H1 (cell line): Measurements from ENCODE around the gene TBC1D26. TPM values are rescaled to one million over a fixed set of nuclear protein-coding genes. Genes with fewer than 3 reads are reported as not detected.
"Not testable (repeated sequence)": the region's sequence is repeated elsewhere in the genome, so short reads cannot be mapped to it uniquely, and the experiment has no call there.

Experiments
- CTCF ChIA-PET: fragments of 300-600 bp; sonication (Branson Sonifier 250); formaldehyde crosslinking; loops from one replicate; lab custom pipeline; 2021; ENCODE audit not compliant: partially characterized antibody; lab: Charles Lee
- POLR2A ChIA-PET: fragments of 300-600 bp; sonication (Branson Sonifier 250); formaldehyde crosslinking; loops from one replicate; lab custom pipeline; 2021; ENCODE audit warnings: inconsistent platforms; ENCODE audit not compliant: partially characterized antibody; lab: Charles Lee
- DNase-seq, 2 experiments: peaks; one replicate each; pipeline versions ENCODE4 v3.0.0 to v3.0.0-alpha.2; 2010 to 2022; ENCODE audit warnings: low spot score in 2 of 2, low read depth in 1 of 2, mixed read lengths in 1 of 2
- FAIRE-seq: peaks from 2 replicates; lab custom pipeline; 2011; peaks lifted over from hg19 to GRCh38; lab: Jason Lieb, UNC
- H2AFZ ChIP-seq: 2 replicates; pipeline ENCODE4 v1.8.1; 2012; ENCODE audit warnings: low read length, inconsistent platforms
- H2AK5ac ChIP-seq: 2 replicates; pipeline ENCODE4 v1.6.1; 2013; ENCODE audit warnings: low read depth, low read length
- H2BK120ac ChIP-seq: replicated peaks from 2 replicates; pipeline ENCODE3; 2013; ENCODE audit warnings: low read depth, low read length, inconsistent platforms
- H2BK12ac ChIP-seq: 2 replicates; pipeline ENCODE4 v1.6.1; 2013; ENCODE audit warnings: low read depth, low read length
- H2BK15ac ChIP-seq: 2 replicates; pipeline ENCODE4 v1.6.1; 2013; ENCODE audit warnings: low read length
- H2BK20ac ChIP-seq: 2 replicates; pipeline ENCODE4 v1.6.1; 2013; ENCODE audit warnings: low read length
- H2BK5ac ChIP-seq: 2 replicates; pipeline ENCODE4 v1.6.1; 2013; ENCODE audit warnings: low read depth, low read length
- H3K14ac ChIP-seq: 2 replicates; pipeline ENCODE4 v1.6.1; 2013; ENCODE audit warnings: inconsistent platforms; ENCODE audit not compliant: insufficient read length
- H3K18ac ChIP-seq: 2 replicates; pipeline ENCODE4 v1.6.1; 2013; ENCODE audit warnings: low read length; ENCODE audit errors: extremely low read depth
- H3K23ac ChIP-seq: 2 replicates; pipeline ENCODE4 v1.6.1; 2013; ENCODE audit warnings: inconsistent platforms; ENCODE audit not compliant: insufficient read length
- H3K23me2 ChIP-seq: 2 replicates; pipeline ENCODE4 v1.6.1; 2013; ENCODE audit warnings: low read depth, low read length
- H3K27ac ChIP-seq: 2 replicates; pipeline ENCODE4 v1.6.1; 2011; ENCODE audit warnings: low read depth, low read length, inconsistent platforms
- H3K27me3 ChIP-seq, 4 experiments: replicated peaks in 1 of 4; 1 replicate in 1 of 4; 2 replicates in 3 of 4; pipeline versions ENCODE4 v1.6.1 to v1.8.1; 2011 to 2013; ENCODE audit warnings: low read length in 3 of 4, mild to moderate bottlenecking in 3 of 4, inconsistent platforms in 2 of 4, mixed read lengths in 2 of 4, moderate library complexity in 1 of 4; ENCODE audit not compliant: control insufficient read depth in 3 of 4, insufficient read depth in 3 of 4; ENCODE audit errors: extremely low read depth in 1 of 4
- H3K36me3 ChIP-seq, 4 experiments: 2 replicates each; pipeline versions ENCODE4 v1.6.1 to v1.8.1; 2011 to 2013; ENCODE audit warnings: mild to moderate bottlenecking in 4 of 4, low read length in 3 of 4, moderate library complexity in 2 of 4, control low read depth in 1 of 4, inconsistent platforms in 1 of 4; ENCODE audit not compliant: insufficient read depth in 4 of 4, control insufficient read depth in 2 of 4
- H3K4ac ChIP-seq: replicated peaks from 2 replicates; pipeline ENCODE3; 2013; ENCODE audit warnings: low read length, low read depth, mixed read lengths, inconsistent platforms; ENCODE audit not compliant: insufficient read length
- H3K4me1 ChIP-seq, 4 experiments: replicated peaks in 1 of 4; 1 replicate in 1 of 4; 2 replicates in 3 of 4; pipeline versions ENCODE4 v1.6.1 to v1.8.1; 2011 to 2013; ENCODE audit warnings: low read length in 3 of 4, inconsistent platforms in 2 of 4, mixed read lengths in 1 of 4; ENCODE audit not compliant: insufficient read depth in 4 of 4, control insufficient read depth in 3 of 4
- H3K4me2 ChIP-seq, 2 experiments: 2 replicates each; pipeline versions ENCODE4 v1.6.1 to v1.8.1; 2011 to 2013; ENCODE audit warnings: low read depth in 2 of 2, low read length in 2 of 2, control low read depth in 1 of 2, inconsistent platforms in 1 of 2, mild to moderate bottlenecking in 1 of 2; ENCODE audit not compliant: insufficient read depth in 1 of 2
- H3K4me3 ChIP-seq, 4 experiments: fragments of 200-600, 300-600 bp in 1 of 4; sonication (generic), shearing (Covaris generic), sonication (Bioruptor Twin) in 1 of 4; 2 replicates each; pipeline versions ENCODE4 v1.5.1 to v1.8.1; 2011 to 2016; ENCODE audit warnings: low read length in 4 of 4, low read depth in 3 of 4, control low read depth in 2 of 4, inconsistent platforms in 2 of 4, mild to moderate bottlenecking in 2 of 4, mixed read lengths in 1 of 4, moderate library complexity in 1 of 4; ENCODE audit not compliant: insufficient read depth in 2 of 4; ENCODE audit errors: extremely low read depth in 1 of 4
- H3K56ac ChIP-seq: replicated peaks from 2 replicates; pipeline ENCODE3; 2013; ENCODE audit warnings: low read depth, mild to moderate bottlenecking, mixed read lengths, low read length, inconsistent platforms; ENCODE audit not compliant: insufficient read length
- H3K79me1 ChIP-seq: 2 replicates; pipeline ENCODE4 v1.6.1; 2013; ENCODE audit warnings: low read depth, low read length, control low read depth
- H3K79me2 ChIP-seq, 2 experiments: 2 replicates each; pipeline versions ENCODE4 v1.6.1 to v1.8.1; 2012 to 2013; ENCODE audit warnings: low read length in 2 of 2, mild to moderate bottlenecking in 2 of 2, inconsistent platforms in 1 of 2; ENCODE audit not compliant: insufficient read depth in 2 of 2, control insufficient read depth in 1 of 2
- H3K9ac ChIP-seq, 4 experiments: replicated peaks in 1 of 4; 1 replicate in 1 of 4; 2 replicates in 3 of 4; pipeline versions ENCODE4 v1.6.1 to v1.8.1; 2011 to 2013; ENCODE audit warnings: low read depth in 3 of 4, low read length in 3 of 4, control low read depth in 2 of 4, mild to moderate bottlenecking in 2 of 4, moderate library complexity in 2 of 4, inconsistent platforms in 1 of 4; ENCODE audit errors: extremely low read depth in 1 of 4
- H3K9me3 ChIP-seq, 2 experiments: 2 replicates each; pipeline versions ENCODE4 v1.6.1 to v1.8.1; 2012 to 2013; ENCODE audit warnings: mild to moderate bottlenecking in 2 of 2, moderate library complexity in 2 of 2, control low read depth in 1 of 2, inconsistent platforms in 1 of 2, low read depth in 1 of 2, low read length in 1 of 2, mixed read lengths in 1 of 2; ENCODE audit not compliant: insufficient read depth in 2 of 2
- H4K20me1 ChIP-seq, 2 experiments: replicated peaks in 1 of 2; 2 replicates each; pipeline versions ENCODE3 to v1.8.1; 2011 to 2013; ENCODE audit warnings: inconsistent platforms in 2 of 2, low read length in 2 of 2, mild to moderate bottlenecking in 1 of 2; ENCODE audit not compliant: insufficient read depth in 2 of 2, control insufficient read depth in 1 of 2
- H4K5ac ChIP-seq: 2 replicates; pipeline ENCODE4 v1.6.1; 2013; ENCODE audit warnings: low read length, low read depth, mixed read lengths, inconsistent platforms; ENCODE audit not compliant: insufficient read length
- H4K8ac ChIP-seq: 2 replicates; pipeline ENCODE4 v1.8.0; 2013; ENCODE audit warnings: mild to moderate bottlenecking, moderate library complexity, low read length, inconsistent platforms; ENCODE audit not compliant: insufficient read depth; ENCODE audit errors: extremely low read depth
- H4K91ac ChIP-seq: replicated peaks from 2 replicates; pipeline ENCODE3; 2013; ENCODE audit warnings: low read length, mixed read lengths, inconsistent platforms; ENCODE audit not compliant: insufficient read length
- CHD1 ChIP-seq: IDR thresholded peaks from 2 replicates; pipeline ENCODE4 v1.6.1; 2012; ENCODE audit warnings: low read depth, low read length, improper control_type of control experiment
- WGBS, 2 experiments: shearing (Covaris generic) in 1 of 2; methylation state at CpG; one replicate each; pipeline versions ENCODE4 v1.1.6 to v1.1.7; 2013 to 2015; ENCODE audit warnings: low lambda C conversion rate in 2 of 2, mixed read lengths in 2 of 2, inconsistent platforms in 1 of 2, low coverage in 1 of 2, missing lambda C conversion rate in 1 of 2; ENCODE audit not compliant: insufficient replicate concordance in 2 of 2, insufficient coverage in 1 of 2, insufficient read length in 1 of 2; ENCODE audit errors: extremely low coverage in 1 of 2, missing lambda C conversion rate in 1 of 2; 5-methylcytosine and 5-hydroxymethylcytosine counted together
- polyA plus RNA-seq, 7 experiments: library from polyadenylated mRNA; depleted of rRNA in 3 of 7; stranded (reverse) in 5 of 7; unstranded in 2 of 7; fragments of >200 nt in 5 of 7; fragments of 200-250 nt in 2 of 7; gene quantifications; 1 replicate in 5 of 7; 2 replicates in 1 of 7; 4 replicates in 1 of 7; pipeline versions ENCODE4 v1.2.1 to v1.2.3, GENCODE V29; 2011 to 2013; ENCODE audit warnings: missing spikeins in 2 of 7, mixed read lengths in 2 of 7
- total RNA-seq: library from RNA; stranded (reverse); fragmentation: NEBNext Ultra II Directional; extraction: Animal tissue kit (Norgen Biotek cat#: 25700); gene quantifications from 2 replicates; pipeline ENCODE4 v1.2.1, GENCODE V29; 2021

TBC1D26 gene
- total and polyA plus RNA-seq, 2 of the 8 experiments (the other 6 are each of a cell fraction or from before 2014, with no cell fraction given) = 0.84 to 1.4 TPM

DNA sequence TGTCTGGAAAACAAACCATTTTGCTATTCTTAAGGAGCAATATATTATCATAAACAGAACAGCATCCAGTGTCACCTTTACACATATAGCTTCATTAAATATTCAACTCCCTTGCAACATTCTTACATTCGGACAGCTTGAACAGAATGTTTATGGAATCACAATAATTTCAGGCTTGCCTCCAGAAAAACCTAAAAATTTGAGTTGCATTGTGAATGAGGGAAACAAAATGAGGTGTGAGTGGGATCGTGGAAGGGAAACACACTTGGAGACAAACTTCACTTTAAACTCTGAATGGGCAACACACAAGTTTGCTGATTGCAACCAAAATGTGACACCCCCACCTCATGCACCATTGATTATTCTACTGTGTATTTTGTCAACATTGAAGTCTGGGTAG lies 51.4 kb downstream of the TBC1D26 start (continued):
- TF ChIP-seq CHD1 = no peak

DNA sequence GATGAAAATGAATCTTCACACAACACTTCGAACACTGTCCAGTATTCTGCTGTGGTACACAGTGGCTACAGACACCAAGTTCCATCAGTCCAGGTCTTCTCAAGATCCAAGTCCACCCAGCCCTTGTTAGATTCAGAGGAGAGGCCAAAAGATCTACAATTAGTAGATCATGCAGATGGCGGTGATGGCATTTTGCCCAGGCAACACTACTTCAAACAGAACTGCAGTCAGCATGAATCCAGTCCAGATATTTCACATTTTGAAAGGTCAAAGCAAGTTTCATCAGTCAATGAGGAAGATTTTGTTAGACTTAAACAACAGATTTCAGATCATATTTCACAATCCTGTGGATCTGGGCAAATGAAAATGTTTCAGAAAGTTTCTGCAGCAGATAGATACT lies 52.3 kb downstream of the TBC1D26 start:
- FAIRE-seq, H3K79me1 ChIP-seq, H4K5ac ChIP-seq, H3K79me2 ChIP-seq, H3K56ac ChIP-seq, H2AK5ac ChIP-seq, H3K14ac ChIP-seq, H3K4me2 ChIP-seq, POLR2A ChIA-PET, H2BK15ac ChIP-seq, H3K18ac ChIP-seq, H4K20me1 ChIP-seq, H3K4me3 ChIP-seq, H2BK5ac ChIP-seq, DNase-seq, H2BK12ac ChIP-seq, CTCF ChIA-PET, H4K8ac ChIP-seq, H3K23ac ChIP-seq, H3K4me1 ChIP-seq, H3K9ac ChIP-seq, H2AFZ ChIP-seq, H3K36me3 ChIP-seq, H4K91ac ChIP-seq, H3K27ac ChIP-seq, H3K23me2 ChIP-seq, H2BK20ac ChIP-seq, H3K9me3 ChIP-seq, H3K27me3 ChIP-seq, H2BK120ac ChIP-seq, H3K4ac ChIP-seq: not testable (repeated sequence)
- 90% methylated on average over 2 of the region's 2 CpGs; no CpG with 5 or more reads in 1 of the 2 experiments for WGBS, 2 experiments
